Kasumi-1 (cell line): Measurements from ENCODE around the gene CDC42BPB.
A peak's percentile ranks its signal among the peaks of the same experiment; 100 is the strongest.
"Not testable (repeated sequence)": the region's sequence is repeated elsewhere in the genome, so short reads cannot be mapped to it uniquely, and the experiment has no call there.

Experiments
- DNase-seq, 2 experiments: peaks; one replicate each; lab custom pipeline; 2025; lab: John Stamatoyannopoulos, UW

CDC42BPB gene

DNA sequence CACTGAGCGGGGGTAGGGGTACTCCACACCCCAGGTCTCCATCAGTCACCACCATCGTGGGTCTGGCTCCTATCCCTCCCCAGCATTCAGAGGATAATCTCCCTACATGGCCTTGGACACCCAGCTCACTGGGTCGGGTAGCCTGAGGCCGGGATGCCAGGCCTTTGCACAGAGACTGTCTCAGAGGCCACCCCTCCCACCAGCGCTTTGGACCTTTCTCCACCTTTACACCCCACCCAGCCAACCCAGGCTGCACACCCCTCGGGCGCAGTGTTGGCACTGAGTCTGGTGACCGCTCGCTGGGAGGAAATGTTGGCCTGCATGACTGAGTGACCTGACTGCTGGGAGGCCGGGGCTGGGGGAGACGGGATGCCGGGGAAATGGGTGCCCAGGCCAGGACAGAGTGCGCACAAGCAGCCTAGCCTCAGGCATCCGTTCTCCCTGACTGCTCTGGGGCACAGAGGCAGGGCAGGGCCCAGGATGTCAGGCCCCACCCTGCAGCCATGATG is 16.1 kb upstream of the CDC42BPB start:
- DNase-seq = peak; percentile 23 to 33

DNA sequence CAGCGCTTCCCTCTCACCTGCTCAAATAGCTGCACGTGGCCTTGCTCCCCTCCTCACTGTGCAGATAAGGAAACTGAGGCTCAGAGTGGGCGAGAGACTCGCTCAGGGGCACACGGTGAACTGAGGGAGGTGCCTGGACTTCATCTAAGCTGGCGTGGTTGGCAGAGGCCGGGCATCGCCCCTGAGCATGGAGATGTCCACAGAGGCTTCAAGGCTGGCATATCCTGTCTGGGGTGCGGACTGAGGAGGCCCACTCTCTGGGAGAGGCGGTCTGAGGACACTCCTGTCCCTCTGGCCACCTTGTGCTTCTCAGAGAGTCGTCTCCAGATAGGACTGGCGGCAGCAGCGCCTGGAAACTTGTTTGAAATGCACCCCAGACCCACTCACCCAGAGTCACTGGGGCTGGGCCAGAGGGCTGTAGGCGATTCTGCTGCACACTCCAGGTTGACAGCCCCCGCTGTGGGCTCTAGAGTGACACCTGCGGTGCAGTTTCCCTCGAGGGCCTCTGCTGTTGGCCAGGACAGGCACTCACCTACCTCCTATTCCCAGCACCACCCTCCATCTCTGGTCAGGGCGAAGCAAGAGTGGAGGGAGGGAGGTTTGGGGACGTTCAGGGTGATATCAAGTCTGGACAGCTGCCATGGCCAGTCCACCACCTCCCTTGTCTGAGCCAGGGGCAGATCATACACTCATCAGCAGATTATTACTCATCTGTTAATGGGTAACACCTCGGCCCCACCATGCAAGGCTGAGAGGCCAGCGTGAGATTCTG is 15.4 kb upstream of the CDC42BPB start:
- DNase-seq = no peak

DNA sequence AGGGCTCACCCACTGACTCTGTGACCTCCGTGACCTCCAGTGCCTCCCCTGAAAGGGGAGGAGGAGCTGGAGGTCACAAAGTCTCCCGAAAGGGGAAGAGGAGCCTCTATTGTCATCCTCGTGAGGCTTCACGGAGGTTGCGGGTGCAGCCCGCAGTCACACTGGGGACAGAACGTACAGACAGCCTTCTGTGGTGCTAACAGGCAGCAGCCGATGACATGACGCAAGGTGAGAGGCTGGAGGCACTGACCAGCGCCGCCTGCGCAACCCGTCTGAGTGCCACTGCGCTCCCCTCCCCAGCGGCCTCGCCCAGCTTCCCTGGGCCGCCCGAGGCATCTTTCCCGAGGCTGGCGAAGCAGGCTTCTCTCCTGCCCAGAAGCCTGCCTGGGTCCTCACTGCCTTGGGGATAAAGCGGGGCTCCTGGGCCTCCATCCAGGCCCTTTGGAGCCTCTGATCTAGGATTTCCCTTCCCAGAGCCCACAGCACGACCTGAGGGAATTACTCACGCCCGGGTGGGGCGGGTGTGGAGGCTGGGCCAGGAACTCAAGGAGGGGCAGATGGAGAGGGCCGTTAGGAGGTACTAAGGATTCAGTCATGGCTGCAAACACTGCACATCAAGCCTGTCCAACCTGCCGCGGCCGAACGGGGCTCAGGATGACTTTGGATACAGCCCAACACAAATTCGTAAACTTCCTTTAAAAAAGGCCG is 14.3 kb upstream of the CDC42BPB start:
- DNase-seq = no peak

DNA sequence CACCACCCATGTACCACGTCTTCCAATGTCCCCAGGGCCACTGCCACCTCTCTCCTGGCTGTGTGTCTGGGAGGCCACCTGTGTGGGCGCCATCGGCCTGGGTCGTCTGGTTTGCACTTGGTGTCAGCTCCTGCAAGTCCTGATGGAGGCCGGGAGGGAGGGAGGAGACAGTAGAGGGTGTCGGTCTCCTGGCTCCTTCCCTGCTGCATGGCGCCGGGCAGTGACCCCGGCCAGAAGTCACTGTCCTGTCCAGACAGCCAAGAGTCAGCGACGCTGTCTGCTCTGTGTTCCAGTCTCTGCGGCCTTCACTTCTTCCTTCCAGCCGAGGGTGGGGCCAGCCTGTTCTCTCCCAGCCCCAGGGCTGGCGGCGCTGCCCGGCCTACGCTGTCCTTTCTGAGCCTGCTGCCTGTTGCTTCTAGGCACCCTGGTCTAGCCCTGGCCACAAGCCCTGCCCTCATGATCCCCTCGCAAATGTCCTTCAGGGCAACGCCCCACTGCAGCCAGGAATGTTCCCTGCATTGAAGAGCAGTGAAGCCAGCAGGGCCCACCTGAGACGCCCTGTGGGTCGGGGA is 13.7 kb upstream of the CDC42BPB start:
- DNase-seq = no peak

DNA sequence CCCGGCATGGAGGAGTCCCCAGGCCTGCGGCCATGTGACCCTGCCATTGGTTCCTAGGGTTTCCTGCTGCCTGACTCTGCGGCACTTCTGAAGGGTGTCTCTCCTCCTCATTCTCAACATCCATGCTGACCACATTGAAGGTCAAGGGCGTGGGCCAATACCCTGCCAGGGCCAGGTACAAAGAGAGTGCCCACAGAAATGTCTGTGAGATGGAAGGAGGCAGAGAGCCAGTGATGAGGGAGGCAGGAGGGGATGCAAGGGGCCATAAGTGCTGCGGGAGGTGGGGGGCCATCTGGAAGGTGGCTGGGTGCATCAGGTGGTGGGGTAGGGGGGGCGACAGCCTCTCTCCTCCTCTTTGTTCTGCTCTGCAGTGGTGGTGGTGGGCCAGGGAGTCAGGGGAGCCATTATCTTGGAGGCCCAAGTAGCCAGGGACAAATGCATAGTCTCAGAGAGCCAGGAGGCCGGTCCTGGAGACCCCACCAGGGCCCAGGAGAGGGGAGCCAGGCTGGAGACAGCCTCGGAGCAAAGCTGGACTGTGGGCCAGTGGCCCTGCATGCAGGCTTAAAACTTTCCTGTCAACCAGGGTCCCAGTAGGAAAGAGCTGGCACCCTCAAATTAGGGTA is 13.0 kb upstream of the CDC42BPB start:
- no peak for DNase-seq

DNA sequence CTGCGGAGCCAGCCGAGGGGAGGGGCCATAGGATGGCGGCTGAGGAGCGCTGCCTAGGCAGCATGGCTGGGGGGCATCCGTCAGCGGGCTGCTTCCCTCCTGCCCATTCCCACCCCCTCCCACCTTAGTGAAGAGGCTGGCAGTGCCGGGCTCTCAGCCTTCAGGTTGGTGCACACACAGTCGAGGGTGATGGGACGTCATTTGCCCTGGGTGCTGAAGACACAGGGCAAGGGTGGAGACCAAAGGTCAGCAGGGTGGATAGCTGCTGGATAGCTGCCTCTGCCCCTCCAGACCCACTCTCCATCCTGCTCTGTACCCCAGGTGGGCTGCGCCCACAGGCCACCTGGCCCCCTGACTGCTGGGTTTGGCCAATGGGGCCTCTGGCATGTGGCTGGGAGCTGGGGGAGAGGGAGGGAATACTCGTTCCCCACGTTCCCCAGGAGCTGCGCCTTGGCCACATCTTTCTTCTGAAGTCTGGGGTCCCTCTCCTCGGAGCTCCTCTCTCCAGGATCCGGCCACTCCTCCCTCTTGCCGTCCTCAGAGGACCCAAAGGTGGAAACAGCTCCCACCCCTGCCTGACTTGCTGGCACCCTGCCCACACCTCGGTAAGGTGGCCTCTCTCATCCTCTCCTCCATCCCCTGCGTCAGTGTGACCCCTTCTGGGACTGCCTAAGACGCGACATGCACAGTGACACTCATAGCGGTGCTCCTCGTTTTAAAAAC is 11.2 kb upstream of the CDC42BPB start:
- no peak for DNase-seq

DNA sequence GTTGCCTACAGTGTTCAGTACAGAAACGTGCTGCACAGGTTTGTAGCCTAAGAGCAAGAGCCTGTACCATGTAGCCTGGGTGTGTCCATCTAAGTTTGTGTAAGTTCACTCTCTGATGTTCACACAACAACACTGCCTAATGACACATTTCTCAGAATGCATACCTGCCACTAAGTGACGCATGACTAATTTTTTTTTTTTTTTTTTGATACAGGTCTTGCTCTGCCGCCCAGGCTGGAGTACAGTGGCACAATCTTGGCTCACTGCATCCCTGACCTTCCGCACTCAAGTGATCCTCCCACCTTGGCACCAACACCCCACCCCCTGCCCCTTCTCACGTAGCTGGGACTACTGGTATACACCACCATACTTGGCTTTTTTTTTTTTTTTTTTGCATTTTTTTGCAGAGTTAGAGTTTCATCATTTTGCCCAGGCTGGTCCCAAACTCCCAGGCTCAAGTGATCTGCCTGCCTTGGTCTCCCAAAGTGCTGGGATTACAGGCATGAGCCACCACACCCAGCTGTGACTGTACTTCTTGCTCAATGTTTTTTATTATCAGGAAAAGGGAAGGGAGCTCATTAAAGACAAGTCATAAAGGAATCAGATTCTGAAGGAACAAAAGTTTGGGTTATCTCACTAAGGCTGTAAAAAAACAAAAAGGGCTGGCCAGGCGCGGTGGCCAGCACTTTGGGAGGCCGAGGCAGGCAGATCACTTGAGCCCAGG is 10.0 kb upstream of the CDC42BPB start:
- DNase-seq = no peak

DNA sequence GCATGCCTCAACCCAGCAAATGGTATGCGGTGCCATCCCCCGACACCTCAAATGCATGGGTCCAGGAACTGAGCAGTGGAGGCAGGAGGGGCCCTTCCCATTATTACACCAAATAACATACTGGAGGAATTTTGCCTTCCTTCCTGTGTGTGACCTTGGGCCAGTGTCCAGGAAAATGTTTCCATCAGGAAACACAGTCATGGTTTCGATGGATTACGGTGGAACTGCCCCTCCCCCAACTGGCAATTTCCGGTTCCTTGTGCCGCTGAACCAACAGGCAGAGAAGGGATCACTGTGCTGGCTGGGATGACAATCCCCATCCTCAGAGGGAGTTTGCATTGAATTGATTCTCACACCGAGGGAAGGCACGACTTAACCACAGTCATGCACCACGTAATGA is 9.1 kb upstream of the CDC42BPB start:
- DNase-seq = no peak

DNA sequence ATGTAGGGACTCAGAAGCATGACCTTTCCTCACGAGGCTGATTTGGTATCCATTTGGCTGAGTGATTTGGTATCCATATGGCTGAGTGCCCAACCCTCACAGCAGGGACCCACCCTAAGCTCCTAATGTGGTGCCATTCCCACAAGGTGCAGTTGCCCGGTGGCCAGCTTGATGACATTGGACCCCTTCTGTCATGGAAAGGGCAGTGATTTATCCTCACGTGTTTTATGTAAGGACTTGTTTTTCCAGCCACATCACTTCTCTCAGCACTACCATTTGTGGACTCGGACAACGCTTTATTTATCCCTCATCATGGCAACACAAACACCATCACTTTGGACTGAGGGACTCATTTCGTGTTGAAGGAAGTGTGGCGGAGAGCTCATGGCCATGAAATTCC is 8.5 kb upstream of the CDC42BPB start:
- DNase-seq = no peak

DNA sequence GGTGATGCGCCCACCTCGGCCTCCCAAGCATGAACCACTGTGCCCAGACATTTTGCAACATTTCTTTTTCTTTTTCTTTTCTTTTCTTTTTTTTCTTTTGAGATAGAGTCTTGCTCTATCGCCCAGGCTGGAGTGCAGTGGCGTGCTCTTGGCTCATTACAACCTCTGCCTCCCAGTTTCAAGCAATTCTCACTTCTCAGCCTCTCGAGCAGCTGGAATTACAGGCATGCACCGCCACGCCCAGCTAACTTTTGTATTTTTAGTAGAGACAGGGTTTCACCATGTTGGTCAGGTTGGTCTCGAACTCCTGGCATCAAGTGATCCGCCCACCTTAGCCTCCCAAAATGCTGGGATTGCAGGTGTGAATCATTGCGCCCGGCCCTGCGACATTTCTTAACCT is 7.6 kb upstream of the CDC42BPB start:
- no peak for DNase-seq

DNA sequence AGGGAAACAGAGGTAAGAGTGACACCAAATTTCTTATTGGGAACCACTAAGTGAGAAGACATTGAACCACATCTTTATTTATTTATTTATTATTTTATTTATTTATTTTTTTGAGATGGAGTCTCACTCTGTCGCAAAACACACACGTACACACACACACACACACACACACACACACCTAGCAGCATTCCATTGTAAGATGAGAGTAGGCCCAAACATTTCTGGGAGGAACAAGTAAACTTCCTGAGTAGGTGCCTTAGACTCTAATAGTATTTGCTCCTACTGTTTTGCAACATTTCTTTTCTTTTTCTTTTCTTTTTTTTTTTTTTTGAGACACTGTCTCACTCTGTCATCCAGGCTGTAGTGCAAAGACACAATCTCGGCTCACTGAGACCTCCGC is 7.1 kb upstream of the CDC42BPB start:
- no peak for DNase-seq

DNA sequence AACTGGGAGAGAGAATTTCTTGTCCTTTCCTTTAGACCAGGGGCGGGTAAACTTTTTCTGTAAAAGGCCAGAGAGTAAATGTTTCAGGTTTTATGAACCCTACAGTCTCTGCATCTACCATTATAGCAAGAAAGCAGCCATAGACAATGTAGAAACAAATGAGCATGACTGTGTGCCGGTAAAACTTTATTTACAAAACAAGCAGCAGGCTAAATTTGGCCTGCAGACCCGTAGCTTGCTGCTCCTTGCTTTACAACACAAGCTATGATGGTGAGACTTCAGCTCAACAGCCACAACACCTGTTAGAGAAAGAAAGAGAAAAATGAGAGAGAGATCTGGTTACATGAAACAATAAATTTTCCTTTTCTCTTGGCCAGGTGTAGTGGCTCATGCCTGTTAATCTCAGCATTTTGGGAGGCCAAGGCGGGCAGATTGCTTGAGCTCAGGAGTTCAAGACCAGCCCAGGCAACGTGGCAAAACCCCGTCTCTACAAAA is 4.2 kb upstream of the CDC42BPB start:
- DNase-seq = no peak

DNA sequence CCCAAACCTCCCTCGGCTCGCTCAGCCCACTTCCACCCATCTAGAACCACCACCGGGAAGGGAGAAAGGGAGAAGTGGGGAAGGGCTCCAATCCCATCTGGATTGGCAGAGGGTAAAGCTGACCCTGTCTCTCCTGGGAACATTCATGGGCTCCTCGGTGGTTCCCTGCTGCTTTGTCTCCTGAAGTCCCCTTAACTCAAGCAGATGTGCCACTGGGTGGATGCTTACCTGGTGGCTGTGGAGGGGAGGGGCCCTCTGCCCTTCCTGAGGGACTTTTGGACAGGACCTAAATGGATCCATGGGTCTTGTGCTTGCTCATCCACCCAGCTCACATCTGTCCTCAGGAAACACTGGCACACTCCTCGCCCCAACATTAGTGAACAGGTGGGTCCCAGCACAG is 2.2 kb upstream of the CDC42BPB start:
- DNase-seq = no peak

DNA sequence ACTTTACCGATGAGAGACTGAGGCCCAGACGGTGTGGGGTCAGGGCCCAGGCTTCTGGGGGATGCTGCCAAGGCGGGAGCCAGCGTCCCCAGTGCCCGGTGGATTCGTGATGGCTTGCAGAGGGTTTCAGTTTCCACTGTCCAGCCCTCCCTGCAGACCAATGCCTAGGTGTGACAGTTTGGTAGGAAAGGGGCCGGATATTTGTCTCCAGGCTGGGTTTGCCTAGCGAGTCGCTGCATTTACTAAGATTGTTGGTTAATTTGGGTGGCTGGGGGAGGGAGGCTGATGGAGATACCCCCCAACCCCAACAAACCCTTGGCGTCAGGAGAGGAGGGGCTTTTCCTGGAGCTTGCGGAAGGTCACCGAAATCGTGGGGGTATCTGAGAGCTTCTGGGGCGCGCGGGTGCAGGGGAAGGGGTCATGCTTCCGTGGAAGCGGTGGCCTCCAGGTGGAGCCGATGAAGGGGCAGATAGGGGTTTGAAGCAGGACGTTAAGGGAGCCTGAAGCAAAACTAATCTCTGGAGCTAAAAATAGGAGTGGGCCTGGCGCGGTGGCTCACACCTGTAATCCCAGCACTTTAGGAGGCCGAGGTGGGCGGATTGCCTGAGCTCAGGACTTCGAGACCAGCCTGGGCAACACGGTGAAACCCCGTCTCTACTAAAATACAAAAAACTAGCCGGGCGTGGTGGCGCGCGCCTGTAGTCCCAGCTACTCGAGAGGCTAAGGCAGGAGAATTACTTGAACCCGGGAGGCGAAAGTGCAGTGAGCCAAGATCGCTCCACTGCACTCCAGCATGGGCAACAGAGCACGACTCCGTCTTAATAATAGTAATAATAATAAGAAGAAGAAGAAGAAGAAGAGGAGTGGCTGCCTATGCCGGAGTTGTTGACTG is 1.1 kb upstream of the CDC42BPB start:
- no peak for DNase-seq

DNA sequence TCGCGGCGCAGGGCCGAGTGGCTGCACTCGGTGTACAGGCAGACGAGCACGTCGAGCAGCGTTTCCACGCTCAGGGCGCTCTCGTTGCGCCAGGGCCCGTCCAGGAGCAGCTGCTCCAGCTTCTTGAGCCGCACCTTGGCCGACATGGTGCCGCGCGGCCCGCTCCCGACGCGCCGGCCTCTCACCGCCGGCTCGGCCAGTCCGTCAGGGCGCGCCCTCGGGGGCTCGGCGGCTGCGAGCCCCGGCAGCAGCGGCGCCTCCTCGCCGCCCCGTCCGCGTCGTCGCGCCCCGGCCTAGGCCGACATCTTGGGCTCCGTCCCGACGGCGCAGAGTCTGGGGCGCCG is 349 bp downstream of the CDC42BPB start:
- no peak for DNase-seq

DNA sequence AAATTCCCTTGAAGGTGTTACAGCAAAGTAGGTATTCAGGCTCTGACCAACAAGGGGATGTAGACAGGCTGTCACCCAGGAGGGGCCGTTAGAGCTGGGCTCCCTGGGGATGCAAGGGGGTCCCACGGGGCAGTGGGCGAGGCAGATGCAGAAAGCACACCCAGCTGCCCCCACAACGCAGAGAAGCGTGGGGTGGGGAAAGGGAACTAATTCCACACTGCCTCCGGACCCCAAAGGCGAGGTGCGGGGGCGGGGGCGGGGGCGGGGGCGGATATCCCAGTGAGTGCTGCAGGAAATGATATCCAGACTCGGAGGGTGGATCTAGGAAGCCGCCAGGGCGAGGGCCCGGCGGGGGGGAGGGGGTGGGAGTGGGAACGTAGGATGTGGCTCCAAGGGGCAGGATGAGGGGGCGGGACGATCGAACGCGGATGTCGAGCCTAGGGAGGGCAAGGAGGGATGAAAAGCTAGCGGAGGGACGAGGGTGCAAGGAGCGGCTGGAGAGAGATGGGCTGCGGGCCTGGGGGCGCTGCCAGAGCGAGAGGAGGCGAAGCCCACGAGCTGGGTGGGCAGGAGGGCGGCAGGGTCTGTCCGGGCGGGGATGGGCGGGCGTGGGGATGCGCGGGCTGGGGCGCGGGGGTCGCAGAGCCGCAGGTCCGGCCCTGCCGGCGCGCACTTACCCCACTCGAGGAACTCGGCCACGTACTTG is 874 bp downstream of the CDC42BPB start:
- DNase-seq = no peak

DNA sequence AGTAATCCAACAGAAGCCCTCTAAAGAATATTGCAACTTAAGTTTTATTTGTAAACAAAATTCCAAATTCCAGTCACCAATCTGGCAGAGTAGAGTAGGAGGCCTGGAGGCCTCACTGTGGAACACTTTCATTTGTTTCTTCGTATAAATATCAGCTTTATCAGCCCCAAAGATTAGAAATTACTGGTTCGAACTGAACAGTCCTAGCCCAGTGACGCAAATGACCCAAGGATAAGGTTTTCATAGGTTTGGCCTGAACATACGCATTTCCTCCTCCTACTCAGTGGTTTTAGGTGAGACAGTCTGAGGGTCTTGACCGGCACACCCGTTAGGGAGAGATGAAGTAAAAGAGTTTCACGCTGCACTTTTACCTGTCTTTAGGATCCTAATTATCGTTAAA is 1.7 kb downstream of the CDC42BPB start:
- DNase-seq = no peak

DNA sequence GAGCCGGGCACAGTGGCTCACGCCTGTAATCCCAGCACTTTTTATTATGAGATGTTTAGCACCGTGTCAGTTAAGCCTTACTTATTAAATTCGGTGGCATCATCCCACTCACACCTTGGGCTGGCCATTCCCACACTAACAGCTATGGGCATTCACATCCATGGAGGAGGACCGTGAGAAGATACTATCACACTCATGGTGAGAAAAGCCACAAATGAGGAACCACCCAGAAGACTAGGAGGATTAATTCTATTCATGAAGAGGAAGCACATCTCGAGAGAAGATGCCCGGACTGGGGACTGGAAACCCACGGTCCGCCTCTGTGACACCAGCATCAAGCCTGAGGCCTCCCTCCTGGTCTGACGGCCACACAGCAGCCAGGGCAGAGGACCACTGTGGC is 4.9 kb downstream of the CDC42BPB start:
- DNase-seq = peak; percentile 70 to 79

DNA sequence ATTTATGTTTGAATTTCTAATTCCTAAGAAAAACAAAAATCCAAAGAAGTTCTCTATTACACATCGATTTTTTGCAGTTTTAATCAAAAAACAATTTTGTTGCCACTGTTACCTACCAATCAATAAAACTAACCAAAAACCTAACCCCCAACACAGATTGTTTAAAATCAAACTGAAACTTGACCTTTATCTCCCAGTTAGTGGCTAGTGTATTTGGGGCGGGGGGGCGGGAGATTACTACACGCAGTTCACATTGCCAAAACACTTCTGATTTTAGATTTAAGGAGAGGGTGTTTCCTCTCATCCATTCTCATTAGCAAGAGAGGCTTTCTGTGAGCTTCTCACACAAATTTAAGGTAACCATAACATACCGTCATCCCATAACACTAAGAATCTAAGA is 6.4 kb downstream of the CDC42BPB start:
- no peak for DNase-seq

DNA sequence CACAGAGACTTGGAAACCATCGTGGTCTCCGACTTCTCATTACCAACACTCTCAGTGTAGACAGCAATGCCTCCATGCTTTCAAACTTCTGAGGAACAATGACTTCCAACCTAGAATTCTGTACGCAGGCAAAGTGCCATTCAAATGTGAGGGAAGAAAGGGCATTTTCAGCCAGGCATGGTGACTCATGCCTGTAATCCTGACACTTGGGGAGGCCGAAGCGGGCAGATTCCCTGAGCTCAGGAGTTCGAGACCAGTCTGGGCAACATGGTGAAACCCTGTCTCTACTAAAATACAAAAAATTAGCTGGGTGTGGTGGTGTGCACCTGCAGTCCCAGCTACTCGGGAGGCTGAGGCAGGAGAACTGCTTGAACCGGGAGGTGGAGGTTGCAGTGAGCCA is 9.9 kb downstream of the CDC42BPB start:
- DNase-seq = not testable (repeated sequence)
